Epithelial cell of proximal tubule (primary cell): ENCODE measurements around the gene HOXB3. TPM values are rescaled to one million over a fixed set of nuclear protein-coding genes. Genes with fewer than 3 reads are reported as not detected.

Experiments used
- DNase-seq: peaks from one replicate; pipeline ENCODE4 v3.0.0-alpha.2; 2011; ENCODE audit warnings: low read depth
- H3K4me3 ChIP-seq: 2 replicates; pipeline ENCODE4 v1.5.1; 2011; ENCODE audit warnings: low read depth, mild to moderate bottlenecking, low read length
- CTCF ChIP-seq: conservative IDR thresholded peaks from 2 replicates; pipeline ENCODE4 v1.5.1; 2012; ENCODE audit warnings: low read depth, mild to moderate bottlenecking, low read length
- total RNA-seq: library from RNA; depleted of rRNA; stranded (reverse); fragments of >200 nt; gene quantifications from 2 replicates; pipeline ENCODE4 v1.2.3, GENCODE V29; 2015

Gene HOXB3
- total RNA-seq: 22.6 and 49.9 TPM in 2 replicates

GRCh38 chr17:48589831-48590606 is at the start of gene HOXB3:
HOXB3 (minus strand) TSS chr17:48590241; CDS start chr17:48552474, 37,767 bp downstream.
- no peak for DNase-seq
- peak within 1 kb of the TSS; percentile 74 for H3K4me3 ChIP-seq
- TF ChIP-seq CTCF: no peak

GRCh38 chr17:48639136-48639535 is 49.1 kb upstream of the HOXB3 start:
- no peak for DNase-seq
- no peak for TF ChIP-seq CTCF
- no peak overlapping the region for H3K4me3 ChIP-seq

- H3K4me3 ChIP-seq: no peak overlapping the region
- no peak for DNase-seq
- no peak for TF ChIP-seq CTCF
Measured at GRCh38 chr17:48637323-48638260, 47.6 kb upstream of the HOXB3 start.

GRCh38 chr17:48636177-48637018 is 46.4 kb upstream of the HOXB3 start:
- peak; percentile 66 for TF ChIP-seq CTCF
- peak overlapping the region; percentile 15 for H3K4me3 ChIP-seq
- DNase-seq: no peak

- TF ChIP-seq CTCF: no peak
Measured at GRCh38 chr17:48634493-48635208, 44.6 kb upstream of the HOXB3 start.

GRCh38 chr17:48633266-48633677 is 43.2 kb upstream of the HOXB3 start:
- no peak for DNase-seq
- H3K4me3 ChIP-seq: no peak overlapping the region
- no peak for TF ChIP-seq CTCF

More at GRCh38 chr17:48634493-48635208, 44.6 kb upstream of the HOXB3 start:
- H3K4me3 ChIP-seq: no peak overlapping the region
- no peak for DNase-seq
